Mononuclear cell (primary cell): Measurements from ENCODE around the gene NKAIN2. TPM values are rescaled to one million over a fixed set of nuclear protein-coding genes. Genes with fewer than 3 reads are reported as not detected.
"Not testable (repeated sequence)": the region's sequence is repeated elsewhere in the genome, so short reads cannot be mapped to it uniquely, and the experiment has no call there.

Experiments
- H3K27me3 ChIP-seq: 2 replicates; pipeline ENCODE4 v1.6.0; 2011; ENCODE audit warnings: low read length, control low read depth; ENCODE audit not compliant: insufficient read depth
- H3K4me1 ChIP-seq: 2 replicates; pipeline ENCODE4 v1.5.1; 2011; ENCODE audit warnings: mild to moderate bottlenecking, low read length, control low read depth; ENCODE audit not compliant: insufficient read depth
- H3K4me3 ChIP-seq: 2 replicates; pipeline ENCODE4 v1.5.1; 2011; ENCODE audit warnings: mild to moderate bottlenecking, low read length, moderate library complexity
- H3K9me3 ChIP-seq: 2 replicates; pipeline ENCODE4 v1.5.1; 2011; ENCODE audit warnings: low read depth, mild to moderate bottlenecking, control low read depth, low read length
- total RNA-seq: library from RNA; depleted of rRNA; stranded (reverse); fragments of >200 nt; gene quantifications from one replicate; pipeline ENCODE4 v1.2.3, GENCODE V29; 2012

NKAIN2 gene
- total RNA-seq, 1 donor, result not detected

- H3K27me3 ChIP-seq, result no peaks in the 10 kb centered on the region
- no peaks in the 10 kb centered on the region for H3K4me1 ChIP-seq
- H3K9me3 ChIP-seq, result no peaks in the 10 kb centered on the region
- H3K4me3 ChIP-seq, result no peak overlapping the region
Observed at GRCh38 chr6:123895806-123896205, 92.1 kb downstream of the NKAIN2 start.

GRCh38 chr6:123896869-123897268, 93.2 kb downstream of the NKAIN2 start:
- Histone ChIP-seq H3K4me3 (no peak overlapping the region), H3K9me3 (no peaks in the 10 kb centered on the region), H3K27me3 (no peaks in the 10 kb centered on the region), H3K4me1 (no peaks in the 10 kb centered on the region)

- Histone ChIP-seq H3K9me3 (no peaks in the 10 kb centered on the region), H3K4me1 (no peaks in the 10 kb centered on the region), H3K27me3 (no peaks in the 10 kb centered on the region), H3K4me3 (no peak overlapping the region)
Observed at GRCh38 chr6:123897965-123898364, 94.3 kb downstream of the NKAIN2 start.

GRCh38 chr6:123898665-123899064, 95.0 kb downstream of the NKAIN2 start:
- H3K27me3 ChIP-seq, result no peaks in the 10 kb centered on the region
- no peak overlapping the region for H3K4me3 ChIP-seq
- H3K9me3 ChIP-seq, result no peaks in the 10 kb centered on the region
- no peaks in the 10 kb centered on the region for H3K4me1 ChIP-seq

GRCh38 chr6:123899745-123900144, 96.1 kb downstream of the NKAIN2 start:
- no peaks in the 10 kb centered on the region for H3K4me1 ChIP-seq
- H3K27me3 ChIP-seq, result no peaks in the 10 kb centered on the region
- H3K4me3 ChIP-seq, result no peak overlapping the region
- H3K9me3 ChIP-seq, result no peaks in the 10 kb centered on the region

GRCh38 chr6:123901436-123901835, 97.8 kb downstream of the NKAIN2 start:
- Histone ChIP-seq H3K9me3 (no peaks in the 10 kb centered on the region), H3K4me3 (no peak overlapping the region), H3K4me1 (no peaks in the 10 kb centered on the region), H3K27me3 (no peaks in the 10 kb centered on the region)

- H3K4me1 ChIP-seq, result no peaks in the 10 kb centered on the region
- H3K9me3 ChIP-seq, result no peaks in the 10 kb centered on the region
- no peak overlapping the region for H3K4me3 ChIP-seq
- H3K27me3 ChIP-seq, result no peaks in the 10 kb centered on the region
Observed at GRCh38 chr6:123902738-123903313, 99.2 kb downstream of the NKAIN2 start.

- no peaks in the 10 kb centered on the region for H3K9me3 ChIP-seq
- no peaks in the 10 kb centered on the region for H3K4me1 ChIP-seq
- H3K27me3 ChIP-seq, result no peaks in the 10 kb centered on the region
- no peak overlapping the region for H3K4me3 ChIP-seq
Observed at GRCh38 chr6:123904228-123904627, 100.6 kb downstream of the NKAIN2 start.

GRCh38 chr6:123908797-123909196, 105.1 kb downstream of the NKAIN2 start:
- H3K4me3 ChIP-seq, result no peak overlapping the region
- no peaks in the 10 kb centered on the region for H3K4me1 ChIP-seq
- no peaks in the 10 kb centered on the region for H3K9me3 ChIP-seq
- no peaks in the 10 kb centered on the region for H3K27me3 ChIP-seq

GRCh38 chr6:123909989-123910388, 106.3 kb downstream of the NKAIN2 start:
- H3K9me3 ChIP-seq, result no peaks in the 10 kb centered on the region
- no peaks in the 10 kb centered on the region for H3K4me1 ChIP-seq
- H3K4me3 ChIP-seq, result no peak overlapping the region
- no peaks in the 10 kb centered on the region for H3K27me3 ChIP-seq

- H3K4me1 ChIP-seq, result no peaks in the 10 kb centered on the region
- no peaks in the 10 kb centered on the region for H3K9me3 ChIP-seq
- no peak overlapping the region for H3K4me3 ChIP-seq
- H3K27me3 ChIP-seq, result no peaks in the 10 kb centered on the region
Observed at GRCh38 chr6:123913863-123914262, 110.2 kb downstream of the NKAIN2 start.

GRCh38 chr6:123923379-123923778, 119.7 kb downstream of the NKAIN2 start:
- not testable (repeated sequence) for H3K9me3 ChIP-seq, H3K4me1 ChIP-seq, H3K27me3 ChIP-seq, H3K4me3 ChIP-seq

- Histone ChIP-seq H3K4me1 (no peaks in the 10 kb centered on the region), H3K4me3 (no peak overlapping the region), H3K9me3 (no peaks in the 10 kb centered on the region), H3K27me3 (no peaks in the 10 kb centered on the region)
Observed at GRCh38 chr6:123925350-123925749, 121.7 kb downstream of the NKAIN2 start.

GRCh38 chr6:123925842-123926399, 122.3 kb downstream of the NKAIN2 start:
- H3K27me3 ChIP-seq, result no peaks in the 10 kb centered on the region
- no peaks in the 10 kb centered on the region for H3K4me1 ChIP-seq
- H3K4me3 ChIP-seq, result no peak overlapping the region
- no peaks in the 10 kb centered on the region for H3K9me3 ChIP-seq

- H3K4me3 ChIP-seq, result no peak overlapping the region
- H3K27me3 ChIP-seq, result no peaks in the 10 kb centered on the region
- no peaks in the 10 kb centered on the region for H3K9me3 ChIP-seq
- H3K4me1 ChIP-seq, result no peaks in the 10 kb centered on the region
Observed at GRCh38 chr6:123928529-123928928, 124.9 kb downstream of the NKAIN2 start.

GRCh38 chr6:123931928-123932327, 128.3 kb downstream of the NKAIN2 start:
- no peaks in the 10 kb centered on the region for H3K4me1 ChIP-seq
- no peak overlapping the region for H3K4me3 ChIP-seq
- H3K9me3 ChIP-seq, result no peaks in the 10 kb centered on the region
- H3K27me3 ChIP-seq, result no peaks in the 10 kb centered on the region
